GM12873 (cell line): Measurements from ENCODE around the gene TAPBPL.

ENCODE experiments used
- TF ChIP-seq, protein P1 (sequence below): IDR thresholded peaks from 2 replicates; pipeline ENCODE4 v1.5.1; 2012; ENCODE audit warnings: low read depth, mild to moderate bottlenecking, moderate library complexity, low read length, control low read depth; ENCODE audit not compliant: insufficient read depth; ENCODE audit errors: missing control alignments

TAPBPL gene

GRCh38 chr12:6500466-6500865 is 48.6 kb downstream of the TAPBPL start:
- TF ChIP-seq, protein P1, sequence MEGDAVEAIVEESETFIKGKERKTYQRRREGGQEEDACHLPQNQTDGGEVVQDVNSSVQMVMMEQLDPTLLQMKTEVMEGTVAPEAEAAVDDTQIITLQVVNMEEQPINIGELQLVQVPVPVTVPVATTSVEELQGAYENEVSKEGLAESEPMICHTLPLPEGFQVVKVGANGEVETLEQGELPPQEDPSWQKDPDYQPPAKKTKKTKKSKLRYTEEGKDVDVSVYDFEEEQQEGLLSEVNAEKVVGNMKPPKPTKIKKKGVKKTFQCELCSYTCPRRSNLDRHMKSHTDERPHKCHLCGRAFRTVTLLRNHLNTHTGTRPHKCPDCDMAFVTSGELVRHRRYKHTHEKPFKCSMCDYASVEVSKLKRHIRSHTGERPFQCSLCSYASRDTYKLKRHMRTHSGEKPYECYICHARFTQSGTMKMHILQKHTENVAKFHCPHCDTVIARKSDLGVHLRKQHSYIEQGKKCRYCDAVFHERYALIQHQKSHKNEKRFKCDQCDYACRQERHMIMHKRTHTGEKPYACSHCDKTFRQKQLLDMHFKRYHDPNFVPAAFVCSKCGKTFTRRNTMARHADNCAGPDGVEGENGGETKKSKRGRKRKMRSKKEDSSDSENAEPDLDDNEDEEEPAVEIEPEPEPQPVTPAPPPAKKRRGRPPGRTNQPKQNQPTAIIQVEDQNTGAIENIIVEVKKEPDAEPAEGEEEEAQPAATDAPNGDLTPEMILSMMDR: no peak

GRCh38 chr12:6507102-6507998 is 55.5 kb downstream of the TAPBPL start:
- TF ChIP-seq, protein P1: no peak

DNA sequence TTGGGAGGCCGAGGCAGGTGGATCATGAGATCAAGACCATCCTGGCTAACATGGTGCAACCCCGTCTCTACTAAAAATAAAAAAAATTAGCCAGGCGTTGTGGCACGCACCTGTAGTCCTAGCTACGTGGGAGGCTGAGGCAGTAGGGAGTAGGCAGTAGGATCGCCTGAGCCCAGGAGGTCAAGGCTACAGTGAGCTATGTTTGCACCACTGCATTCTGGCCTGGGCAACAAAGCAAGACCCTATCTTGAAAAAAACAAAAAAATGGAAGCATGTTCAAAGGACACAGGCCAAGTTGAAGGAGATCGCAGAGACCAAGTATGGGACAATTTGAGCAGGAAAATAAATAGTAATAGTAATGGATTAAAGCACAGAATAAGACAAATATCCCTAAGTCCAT is 56.2 kb downstream of the TAPBPL start:
- TF ChIP-seq, protein P1: no peak
